CD4-positive, alpha-beta T cell treated with Interleukin-1 beta for 1 hour (primary cell): ENCODE data around the gene OR5W2.
"Not testable (repeated sequence)": the region's sequence is repeated elsewhere in the genome, so short reads cannot be mapped to it uniquely, and the experiment has no call there.

Experiments used
- DNase-seq, 2 donors: peaks; one replicate each; pipeline ENCODE4 v3.0.0-alpha.2; 2020 to 2022

OR5W2 gene

GRCh38 chr11:55914482-55914881 is at the start of gene OR5W2:
Gene OR5W2 (minus strand): TSS chr11:55914582. CDS start chr11:55914582, 0 bp downstream.
- DNase-seq = no peak

DNA sequence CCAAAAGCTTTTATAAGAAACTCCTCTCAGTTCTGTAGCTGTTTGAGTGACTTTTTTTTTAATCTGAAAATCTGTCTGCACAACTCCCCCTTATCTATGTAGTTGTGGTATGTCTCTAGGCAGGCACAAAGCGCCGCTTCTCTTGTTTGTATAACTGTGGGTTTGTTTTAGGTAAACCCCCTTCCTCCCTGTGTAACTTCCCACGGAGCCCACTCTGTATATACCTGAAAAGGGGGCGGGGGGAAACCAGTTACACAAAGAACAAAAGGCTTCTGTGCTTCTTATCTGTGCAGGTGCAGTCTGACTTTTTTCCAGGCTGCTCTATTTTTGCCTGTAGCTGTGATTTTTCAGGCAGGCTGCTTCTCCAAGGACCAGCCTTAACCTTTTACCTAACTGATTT is 42.1 kb upstream of the OR5W2 start:
- DNase-seq = no peak

DNA sequence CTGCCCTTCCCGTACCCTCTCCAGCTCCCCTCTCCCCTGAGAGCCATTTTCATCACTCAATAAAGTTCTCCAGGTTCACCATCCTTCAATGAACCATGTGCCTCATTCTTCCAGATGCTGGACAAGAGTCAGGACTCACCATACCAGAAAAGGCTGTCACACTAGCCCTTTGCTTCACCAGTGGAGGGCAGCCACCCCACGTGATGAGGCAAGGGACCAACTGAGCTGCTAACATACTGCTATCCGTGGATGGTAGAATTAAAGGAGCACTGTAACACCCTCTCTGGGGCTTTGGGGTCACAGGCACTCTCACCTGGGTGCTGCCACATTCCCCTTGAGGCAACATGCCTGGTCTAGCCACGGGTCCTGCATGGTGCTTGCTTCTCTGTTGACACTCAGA is 34.9 kb upstream of the OR5W2 start:
- DNase-seq = no peak

- no peak for DNase-seq
These were observed 28.5 kb upstream of the OR5W2 start for GRCh38 chr11:55942785-55943392.

DNA sequence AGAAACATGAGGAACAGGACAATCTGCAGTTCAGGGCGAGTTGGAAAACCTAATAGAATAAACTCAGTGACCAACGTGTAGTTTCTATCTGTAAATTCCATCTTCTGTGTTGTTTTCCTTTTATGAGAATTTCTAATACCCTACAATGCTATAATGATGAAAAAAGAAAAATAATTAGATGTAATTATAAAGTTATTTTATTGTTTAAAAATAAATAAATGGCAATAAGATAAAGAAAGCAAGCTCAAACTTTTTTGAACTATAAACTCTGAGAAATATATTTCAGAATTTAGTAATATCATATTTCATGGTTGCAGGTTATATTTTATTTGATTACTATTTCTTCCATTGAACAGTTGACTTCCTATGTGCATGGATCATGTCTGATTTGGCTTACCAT is 21.9 kb upstream of the OR5W2 start, which contains the start of gene OR5I1:
Gene OR5I1, minus strand, starts transcription at position 101 of the 400 bp plus-strand sequence. Its CDS starts 0 bp downstream, at position 101.
- no peak for DNase-seq

- no peak for DNase-seq
These were observed 6.2 kb upstream of the OR5W2 start for GRCh38 chr11:55920537-55920936.

- DNase-seq = no peak
These were observed 12.1 kb downstream of the OR5W2 start for GRCh38 chr11:55902308-55902707.

- no peak for DNase-seq
These were observed 19.2 kb downstream of the OR5W2 start for GRCh38 chr11:55895216-55895615.

DNA sequence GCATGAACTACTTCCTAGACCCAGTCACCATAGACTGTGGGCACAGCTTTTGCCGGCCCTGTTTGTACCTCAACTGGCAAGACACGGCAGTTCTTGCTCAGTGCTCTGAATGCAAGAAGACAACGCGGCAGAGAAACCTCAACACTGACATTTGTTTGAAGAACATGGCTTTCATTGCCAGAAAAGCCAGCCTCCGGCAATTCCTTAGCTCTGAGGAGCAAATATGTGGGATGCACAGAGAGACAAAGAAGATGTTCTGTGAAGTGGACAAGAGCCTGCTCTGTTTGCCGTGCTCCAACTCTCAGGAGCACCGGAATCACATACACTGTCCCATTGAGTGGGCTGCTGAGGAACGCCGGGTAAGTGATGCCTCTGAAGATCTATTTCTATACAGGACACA is 28.9 kb downstream of the OR5W2 start:
- DNase-seq = not testable (repeated sequence)

GRCh38 chr11:55884995-55885394 is 29.4 kb downstream of the OR5W2 start:
- not testable (repeated sequence) for DNase-seq

- not testable (repeated sequence) for DNase-seq
These were observed 31.4 kb downstream of the OR5W2 start, which contains the start of gene TRIM51 for GRCh38 chr11:55882997-55883396. Gene TRIM51 (plus strand): TSS chr11:55883297. CDS start chr11:55885429, 2,132 bp downstream.

DNA sequence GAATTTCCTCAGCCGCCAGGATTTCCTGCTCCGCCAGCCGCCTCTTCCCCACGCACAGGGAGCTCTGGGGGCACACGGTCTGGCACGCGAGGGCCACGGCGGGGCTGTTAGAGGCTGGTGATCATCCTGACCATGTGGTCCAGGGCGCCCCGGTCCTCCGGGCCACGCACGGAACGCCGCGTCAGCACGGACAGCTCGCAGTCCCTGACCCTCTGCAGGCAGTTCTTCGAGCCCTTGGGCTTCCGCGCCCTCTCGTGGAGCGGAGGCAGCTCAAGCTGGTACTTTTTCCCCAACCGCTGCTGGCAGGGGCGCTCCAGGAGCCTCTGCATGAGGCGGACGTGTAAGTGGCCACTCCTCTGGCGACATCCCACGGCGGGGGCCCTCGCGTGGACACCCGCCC is 41.2 kb downstream of the OR5W2 start:
- DNase-seq = not testable (repeated sequence)

- DNase-seq = not testable (repeated sequence)
These were observed 41.7 kb downstream of the OR5W2 start for GRCh38 chr11:55872731-55873130.

GRCh38 chr11:55867354-55867753 is 47.0 kb downstream of the OR5W2 start:
- DNase-seq = not testable (repeated sequence)
